GM12874 (cell line): ENCODE data around the gene ANKRD12.

Experiments
- TF ChIP-seq, protein P1 (sequence below): IDR thresholded peaks from 2 replicates; pipeline ENCODE4 v1.5.1; 2011; ENCODE audit warnings: low read depth, mild to moderate bottlenecking, control low read depth, low read length, moderate library complexity; ENCODE audit not compliant: insufficient read depth

The ANKRD12 gene

DNA sequence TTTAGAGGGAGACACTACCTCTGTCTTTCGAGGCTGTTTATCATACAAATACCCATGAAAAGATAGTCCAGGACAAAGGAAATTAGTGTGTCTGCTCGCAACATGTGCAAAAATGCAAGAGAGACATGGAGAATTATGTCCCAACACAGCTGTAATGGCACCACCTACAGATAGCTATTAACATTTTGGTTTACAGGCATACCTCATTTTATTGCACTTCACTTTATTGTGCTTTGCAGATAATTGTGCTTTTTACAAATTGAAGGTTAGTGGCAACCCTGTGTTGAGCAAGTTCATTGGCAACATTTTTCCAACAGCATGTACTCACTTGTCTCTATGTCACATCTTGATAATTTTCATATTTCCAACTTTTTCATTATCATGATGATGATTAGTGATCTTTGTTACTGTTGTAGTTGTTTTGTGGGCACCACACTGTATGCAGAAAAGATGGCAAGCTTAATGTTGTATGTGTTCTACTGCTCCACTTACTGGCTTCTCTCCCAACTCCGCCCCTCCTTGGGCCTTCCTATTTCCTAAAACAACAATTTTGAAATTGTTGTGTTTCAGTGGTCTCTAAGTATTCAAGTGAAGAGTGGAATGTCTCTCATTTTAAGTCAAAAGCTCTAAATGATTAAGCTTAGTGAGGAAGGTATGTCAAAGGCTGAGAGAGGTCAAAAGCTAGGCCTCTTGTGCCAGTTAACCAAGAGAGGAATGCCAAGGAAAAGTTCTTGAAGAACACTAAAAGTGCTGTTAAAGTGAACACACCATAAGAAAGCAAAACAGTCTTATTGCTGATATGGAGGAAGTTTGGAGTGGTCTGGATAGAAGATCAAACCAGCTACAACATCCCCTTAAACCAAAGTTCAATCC lies 52.0 kb downstream of the ANKRD12 start:
- TF ChIP-seq, protein P1, sequence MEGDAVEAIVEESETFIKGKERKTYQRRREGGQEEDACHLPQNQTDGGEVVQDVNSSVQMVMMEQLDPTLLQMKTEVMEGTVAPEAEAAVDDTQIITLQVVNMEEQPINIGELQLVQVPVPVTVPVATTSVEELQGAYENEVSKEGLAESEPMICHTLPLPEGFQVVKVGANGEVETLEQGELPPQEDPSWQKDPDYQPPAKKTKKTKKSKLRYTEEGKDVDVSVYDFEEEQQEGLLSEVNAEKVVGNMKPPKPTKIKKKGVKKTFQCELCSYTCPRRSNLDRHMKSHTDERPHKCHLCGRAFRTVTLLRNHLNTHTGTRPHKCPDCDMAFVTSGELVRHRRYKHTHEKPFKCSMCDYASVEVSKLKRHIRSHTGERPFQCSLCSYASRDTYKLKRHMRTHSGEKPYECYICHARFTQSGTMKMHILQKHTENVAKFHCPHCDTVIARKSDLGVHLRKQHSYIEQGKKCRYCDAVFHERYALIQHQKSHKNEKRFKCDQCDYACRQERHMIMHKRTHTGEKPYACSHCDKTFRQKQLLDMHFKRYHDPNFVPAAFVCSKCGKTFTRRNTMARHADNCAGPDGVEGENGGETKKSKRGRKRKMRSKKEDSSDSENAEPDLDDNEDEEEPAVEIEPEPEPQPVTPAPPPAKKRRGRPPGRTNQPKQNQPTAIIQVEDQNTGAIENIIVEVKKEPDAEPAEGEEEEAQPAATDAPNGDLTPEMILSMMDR, result no peak

DNA sequence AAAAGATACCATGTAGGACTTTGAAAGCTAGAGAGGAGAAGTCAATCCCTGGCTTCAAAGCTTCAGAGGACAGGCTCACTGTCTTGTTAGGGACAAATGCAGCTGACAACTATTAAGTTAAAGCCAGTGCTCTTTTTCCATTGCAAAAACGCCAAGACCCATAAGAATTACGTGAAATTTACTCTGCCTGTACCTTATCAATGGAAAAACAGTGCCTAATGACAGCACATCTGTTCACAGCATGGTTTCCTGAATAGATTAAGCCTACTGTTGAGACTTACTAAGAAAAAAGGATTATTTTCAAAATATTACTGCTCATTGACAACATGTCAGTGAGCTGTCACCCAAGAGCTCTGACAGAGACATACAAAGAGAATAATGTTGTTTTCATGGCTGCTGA lies 52.9 kb downstream of the ANKRD12 start:
- TF ChIP-seq, protein P1, result no peak

DNA sequence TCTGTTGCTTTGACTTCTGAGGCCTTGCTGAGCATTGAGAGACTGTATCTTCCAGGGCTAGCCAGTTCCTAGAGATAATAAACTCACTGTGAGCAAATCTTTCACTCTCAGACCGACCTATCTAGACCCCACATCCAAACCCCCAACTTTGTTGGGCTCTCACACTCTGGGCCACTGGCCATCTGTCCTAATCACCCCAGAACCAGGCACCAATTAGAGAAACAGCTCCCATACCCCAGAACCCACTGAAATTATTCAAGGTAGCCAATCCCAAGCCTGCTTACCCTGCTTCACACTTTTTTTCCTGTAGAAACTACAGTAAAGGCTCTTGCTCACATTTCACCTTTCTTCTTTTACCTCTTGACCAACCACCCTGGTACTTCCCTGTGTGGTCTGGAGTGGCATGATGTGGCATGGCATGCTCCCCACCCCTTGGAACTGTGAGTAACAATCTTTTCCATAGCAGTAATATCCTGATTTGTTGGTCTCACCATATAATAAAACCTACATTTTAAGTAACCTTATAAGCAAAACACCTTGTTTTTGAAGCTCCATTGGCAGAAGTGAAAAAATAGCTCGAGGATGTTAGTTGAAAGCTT lies 55.2 kb downstream of the ANKRD12 start:
- TF ChIP-seq, protein P1, result no peak

GRCh38 chr18:9193031-9193430 lies 56.5 kb downstream of the ANKRD12 start:
- TF ChIP-seq, protein P1, result no peak

GRCh38 chr18:9196568-9196967 lies 60.0 kb downstream of the ANKRD12 start:
- TF ChIP-seq, protein P1, result no peak

- TF ChIP-seq, protein P1, result no peak
Measured at GRCh38 chr18:9199681-9200080, 63.1 kb downstream of the ANKRD12 start.

- TF ChIP-seq, protein P1, result no peak
Measured at GRCh38 chr18:9201224-9201623, 64.6 kb downstream of the ANKRD12 start.
